ENCODE data around the gene C2CD5.
"Not testable (repeated sequence)": the region's sequence is repeated elsewhere in the genome, so short reads cannot be mapped to it uniquely, and the experiment has no call there.

Gene C2CD5

DNA sequence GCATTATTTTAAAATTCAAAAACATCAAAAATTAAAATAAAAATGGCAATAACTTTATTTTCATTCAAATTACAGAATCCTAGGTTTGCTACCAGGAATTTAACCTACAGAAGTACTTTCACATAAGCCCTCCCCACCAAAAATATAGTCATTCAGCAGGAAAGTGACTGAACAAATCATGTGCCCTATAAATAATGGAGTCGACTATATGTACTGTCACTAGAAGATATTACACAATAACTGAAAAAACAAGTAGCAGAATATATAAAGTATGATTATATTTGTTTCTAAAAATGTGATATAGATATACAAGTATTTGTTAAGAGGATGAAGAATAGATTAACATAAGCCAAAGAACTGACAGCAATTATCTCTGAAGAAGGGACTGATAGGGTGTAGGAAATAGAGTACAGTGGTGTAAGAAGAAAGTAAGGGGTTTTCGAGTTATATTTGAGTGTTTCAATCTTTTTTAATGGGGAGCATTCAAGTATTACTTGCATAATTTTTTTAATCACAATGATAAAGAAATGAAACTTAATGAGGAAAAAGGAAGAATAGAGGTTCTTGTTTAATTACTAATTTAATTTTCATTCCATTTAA, 7.9 kb downstream of the C2CD5 start:
- no peak for DNase-seq

DNA sequence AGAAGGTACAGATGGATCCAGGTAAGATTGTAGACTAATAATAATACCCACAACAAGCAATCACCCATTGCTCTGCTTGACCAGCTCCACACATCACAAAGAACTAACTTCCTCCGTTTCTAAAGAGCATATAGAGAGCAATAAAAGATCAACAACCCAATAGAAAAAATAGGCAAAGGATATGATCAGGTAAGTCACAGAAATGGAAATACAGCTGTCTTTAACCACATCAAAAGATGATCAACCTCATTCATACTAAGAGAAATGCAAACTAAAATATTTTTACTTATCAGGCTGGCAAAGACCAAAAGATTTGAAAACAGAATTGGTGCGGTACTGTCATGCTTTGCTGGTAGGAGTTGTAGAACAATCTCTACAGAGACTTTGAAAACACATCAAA, 8.9 kb downstream of the C2CD5 start:
- no peak for DNase-seq

DNA sequence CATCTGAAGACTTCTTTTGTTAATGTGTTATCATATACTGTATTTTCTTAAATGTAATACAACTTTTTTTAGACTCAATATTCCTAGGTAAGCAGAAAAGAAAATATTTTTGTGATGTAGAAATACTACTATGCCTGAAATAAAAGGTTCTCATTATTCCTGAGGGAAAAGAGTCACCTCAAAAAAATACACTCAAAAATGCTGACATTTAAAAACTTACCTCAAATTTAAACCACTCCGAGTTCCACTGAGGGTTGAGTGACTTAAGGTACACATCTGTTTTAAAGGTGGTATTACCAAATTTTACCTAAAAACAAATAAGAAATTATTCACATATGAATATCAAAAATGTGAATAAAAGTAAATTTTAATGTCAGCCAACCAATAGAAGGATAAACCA, 9.3 kb downstream of the C2CD5 start:
- no peak for DNase-seq

DNA sequence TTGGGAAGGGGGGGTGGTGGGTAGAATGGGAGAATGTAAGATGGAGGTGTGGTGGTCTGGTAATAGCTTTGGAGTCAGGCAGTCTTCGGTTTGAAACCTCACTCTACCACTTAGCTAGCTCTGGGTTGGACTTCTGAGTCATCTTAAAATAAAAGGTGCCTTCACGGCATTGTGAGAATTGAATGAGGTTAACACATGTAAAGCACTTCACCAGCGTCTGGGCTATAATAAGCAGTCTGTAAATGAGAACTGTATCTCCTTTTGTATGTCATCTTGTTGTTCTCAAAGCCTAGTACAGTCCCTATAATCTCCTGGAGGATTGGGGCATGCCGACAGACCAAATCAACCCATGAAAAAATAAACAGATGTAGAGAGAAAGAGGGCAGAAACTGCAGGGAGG, 11.2 kb downstream of the C2CD5 start:
- no peak for DNase-seq

DNA sequence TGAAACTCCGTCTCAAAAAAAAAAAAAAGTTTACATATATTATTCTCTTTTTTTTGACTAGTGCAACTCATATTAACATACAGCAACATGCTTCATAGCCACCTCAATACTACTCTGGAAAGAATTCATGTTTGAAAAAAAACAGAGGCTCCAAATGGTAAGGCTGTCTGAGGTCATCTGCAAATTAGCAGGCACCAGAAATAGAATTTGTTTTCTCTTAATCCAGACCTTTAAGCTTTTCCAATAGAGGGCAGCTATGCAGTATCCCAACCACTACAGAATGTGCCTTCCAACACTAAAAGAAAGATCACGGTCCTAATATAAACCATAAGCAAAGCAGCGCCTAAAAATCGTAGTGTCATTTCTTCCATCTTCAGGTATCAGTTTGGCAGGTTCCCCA, 12.0 kb downstream of the C2CD5 start:
- DNase-seq = no peak

DNA sequence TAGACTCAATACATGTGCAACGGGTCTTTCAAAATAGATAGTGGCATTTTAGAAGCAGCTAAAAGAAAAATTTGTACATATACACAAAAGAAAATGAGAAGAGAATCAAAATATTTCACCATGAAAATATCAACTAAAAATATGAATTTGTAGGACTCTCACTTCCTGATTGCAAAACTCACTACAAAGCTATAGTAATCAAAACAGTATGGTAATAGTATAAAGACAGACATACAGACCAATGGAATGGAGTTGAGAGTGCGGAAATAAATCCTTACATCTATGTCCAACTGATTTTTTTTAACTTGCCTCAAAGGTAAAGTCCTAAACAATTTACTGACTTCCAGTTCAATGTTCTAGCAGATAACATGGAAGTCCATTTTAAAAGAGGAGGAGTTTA, 13.1 kb downstream of the C2CD5 start:
- no peak for DNase-seq

DNA sequence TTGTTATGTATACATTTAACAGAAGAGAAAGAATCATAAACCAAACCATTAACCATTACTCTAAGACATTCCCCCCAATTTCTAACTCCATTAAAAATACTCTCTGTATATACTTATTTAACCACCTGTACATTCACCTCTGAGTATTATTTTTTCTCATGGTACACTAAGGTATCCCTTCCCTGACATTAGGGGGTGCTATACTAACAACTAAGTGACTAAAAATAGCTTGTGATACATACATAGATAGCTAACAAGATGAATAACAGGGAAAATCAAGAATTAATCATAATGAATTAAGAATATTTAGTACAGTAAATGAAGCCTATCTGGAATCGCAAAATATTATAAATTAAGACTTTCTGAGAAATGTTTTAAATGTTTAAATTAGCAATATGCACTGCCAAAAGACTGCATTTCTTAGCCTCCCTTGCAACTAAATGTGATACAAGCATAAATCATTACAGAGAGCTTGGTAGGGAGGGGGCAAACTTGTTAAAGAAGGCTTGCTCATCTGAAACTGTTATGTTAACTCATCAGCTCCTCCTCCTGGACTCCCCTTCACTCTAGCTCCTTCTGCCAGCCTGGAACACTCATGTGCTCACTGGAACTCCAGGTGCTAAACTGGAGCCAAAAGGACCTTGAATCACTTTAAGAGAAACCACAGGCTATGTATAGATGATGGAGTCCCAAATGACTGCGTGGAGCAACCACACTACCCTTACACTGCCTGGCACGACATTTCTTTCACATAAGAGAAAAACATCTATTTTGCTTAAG, 14.9 kb downstream of the C2CD5 start:
- DNase-seq = no peak

DNA sequence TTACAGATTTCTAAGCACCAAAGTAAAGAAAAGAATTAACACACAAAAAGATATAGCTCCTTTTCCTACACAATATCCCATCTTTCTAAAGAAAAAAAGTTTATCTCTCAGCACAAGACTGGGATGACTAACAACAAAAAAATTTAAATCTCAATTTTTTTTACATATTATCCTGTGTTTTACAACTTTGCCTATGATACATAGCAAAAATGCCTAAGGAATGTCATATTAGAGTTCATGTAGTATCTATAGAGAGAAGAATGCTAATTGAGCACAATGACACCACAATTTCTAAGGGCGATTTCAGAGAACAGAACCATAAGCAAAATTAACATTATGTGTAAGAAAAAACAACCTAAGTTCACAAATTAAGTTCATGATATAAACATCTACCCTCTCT, 16.3 kb downstream of the C2CD5 start:
- no peak for DNase-seq

DNA sequence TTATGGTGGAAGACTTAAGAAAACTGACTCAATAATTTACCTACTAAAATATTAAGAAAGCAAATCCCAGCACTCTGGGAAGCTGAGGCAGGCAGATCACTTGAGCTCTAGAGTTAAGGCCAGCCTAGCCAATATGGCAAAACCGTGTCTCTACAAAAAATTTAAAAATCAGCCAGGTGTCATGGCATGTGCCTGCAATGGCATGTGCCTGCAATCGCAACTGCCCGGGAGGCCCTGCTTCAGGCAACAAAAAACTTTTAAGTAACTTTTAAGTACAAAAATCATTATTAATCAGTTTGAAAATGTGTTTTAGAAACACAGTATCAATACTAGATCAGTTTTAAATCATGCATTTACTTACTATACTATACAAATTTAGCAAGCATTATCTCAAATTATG, 17.5 kb downstream of the C2CD5 start:
- no peak for DNase-seq

DNA sequence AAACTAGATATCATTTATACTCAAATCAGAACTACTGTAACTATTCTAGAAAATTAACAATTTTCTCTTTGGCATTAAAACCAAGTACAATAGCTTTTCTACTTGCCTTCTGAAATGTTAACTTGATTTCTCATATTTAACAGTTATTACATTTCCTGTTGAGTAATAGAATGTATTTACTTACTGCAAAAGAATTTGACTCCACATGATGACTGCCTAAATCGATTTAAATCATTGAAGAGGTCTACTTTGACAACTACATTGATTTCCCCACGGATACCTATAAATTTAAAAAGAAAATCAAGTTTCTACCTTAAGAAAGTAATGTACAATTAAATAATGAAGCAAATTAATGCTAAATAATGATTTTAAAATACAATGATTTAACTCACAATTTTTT, 18.9 kb downstream of the C2CD5 start:
- no peak for DNase-seq

DNA sequence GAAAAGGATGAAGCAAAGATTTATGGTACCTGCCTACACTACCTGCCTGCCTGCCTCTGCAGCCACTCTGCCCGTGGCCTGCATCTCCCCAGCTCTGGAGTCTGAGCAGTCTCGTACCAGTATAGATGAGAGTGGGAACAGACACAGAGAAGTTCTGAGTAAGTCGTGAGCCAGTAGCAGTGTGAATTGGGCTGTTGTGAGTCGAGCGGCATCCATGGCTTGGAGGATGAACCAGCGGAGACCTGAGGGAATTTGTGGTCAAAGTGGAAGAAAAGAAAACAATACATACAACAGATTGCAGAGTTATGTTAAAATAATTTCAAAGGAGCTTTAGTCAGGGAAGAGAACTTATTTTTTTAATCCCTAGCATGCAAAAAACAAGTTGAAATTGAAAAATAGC, 25.3 kb downstream of the C2CD5 start:
- DNase-seq = no peak

DNA sequence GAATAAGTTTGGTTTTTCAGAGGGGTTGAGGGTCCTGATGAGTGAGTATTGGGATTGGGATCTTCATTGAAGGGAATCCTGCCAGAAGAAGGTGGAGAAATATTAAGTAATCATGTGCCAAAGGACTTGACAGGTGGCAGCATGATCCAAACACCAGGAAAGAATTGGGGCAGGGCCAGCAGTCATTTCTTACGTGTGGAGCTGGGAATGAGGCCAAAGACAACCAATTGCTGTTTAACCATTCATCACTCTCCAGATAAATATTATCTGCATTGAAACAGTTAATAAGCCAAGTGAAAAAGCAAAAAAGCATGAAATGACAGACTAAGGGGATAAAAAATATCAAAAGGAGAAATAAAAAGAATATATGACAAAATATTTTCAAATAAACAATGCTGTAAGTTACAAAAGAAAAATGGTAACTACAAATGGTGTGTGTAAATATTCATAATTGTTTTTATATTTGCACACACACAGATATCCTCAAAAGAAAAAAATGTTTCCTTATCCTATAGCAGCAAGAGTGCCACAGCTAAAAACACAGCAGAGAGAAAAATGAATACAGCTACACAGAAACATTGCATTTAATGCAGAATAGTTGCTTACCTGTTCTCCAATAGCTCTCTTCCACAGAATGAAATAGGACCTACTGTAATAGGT, 26.2 kb downstream of the C2CD5 start:
- DNase-seq = no peak

DNA sequence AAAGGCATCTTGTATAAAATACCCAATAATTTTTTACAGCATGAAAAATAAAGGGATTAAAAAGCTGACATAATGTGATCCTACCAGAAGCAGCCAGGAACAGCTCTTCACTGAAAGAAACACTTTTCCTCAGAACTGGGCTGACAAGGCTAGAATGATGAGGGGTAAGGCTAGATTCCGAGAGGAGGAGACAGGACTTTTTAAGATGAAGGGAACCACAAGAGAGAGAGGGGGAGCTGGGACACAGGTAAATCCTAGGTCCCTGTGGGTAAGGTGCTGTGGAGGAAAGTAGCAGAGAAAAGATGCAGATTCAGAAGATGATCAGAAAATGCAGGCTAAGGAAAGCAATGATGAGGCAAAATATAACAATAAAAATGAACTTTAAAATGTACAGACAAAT, 29.5 kb downstream of the C2CD5 start:
- no peak for DNase-seq

DNA sequence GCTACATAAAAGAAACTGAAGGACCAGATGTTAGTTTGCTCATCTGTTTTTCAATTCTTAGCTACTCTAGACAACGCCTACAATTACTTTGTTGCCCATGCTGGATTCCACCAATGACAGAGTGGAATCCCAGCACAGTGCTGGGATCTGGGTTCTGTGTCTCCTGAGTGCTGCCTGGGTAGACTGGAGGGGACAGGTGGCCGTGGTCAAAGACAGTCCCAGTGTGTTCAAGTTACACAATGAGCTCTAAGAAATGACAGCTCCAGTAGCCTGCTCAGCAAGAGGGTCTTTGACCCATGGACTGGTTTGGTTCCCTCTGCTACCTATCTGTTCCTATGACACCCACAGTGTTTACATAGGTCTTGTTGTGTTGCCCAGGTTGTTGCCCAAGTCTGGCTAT, 38.5 kb downstream of the C2CD5 start:
- no peak for DNase-seq

DNA sequence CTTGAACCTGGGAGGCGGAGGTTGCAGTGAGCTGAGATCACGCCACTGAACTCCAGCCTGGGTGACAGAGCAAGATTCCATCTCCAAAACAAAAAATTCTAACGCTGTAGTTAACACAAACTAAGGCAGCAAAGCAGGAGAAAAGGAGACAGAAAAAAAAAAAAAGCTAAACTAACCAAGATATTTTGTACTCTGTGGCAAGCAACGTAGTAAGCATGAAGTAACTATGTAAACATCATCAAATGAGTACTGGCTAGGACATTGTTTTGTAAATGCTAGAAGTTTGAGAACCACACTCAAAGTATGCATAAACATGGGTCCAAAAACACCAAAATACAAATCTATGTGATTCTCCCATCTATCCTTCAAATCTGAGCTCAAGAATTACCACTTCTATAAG, 44.2 kb downstream of the C2CD5 start:
- DNase-seq = no peak

DNA sequence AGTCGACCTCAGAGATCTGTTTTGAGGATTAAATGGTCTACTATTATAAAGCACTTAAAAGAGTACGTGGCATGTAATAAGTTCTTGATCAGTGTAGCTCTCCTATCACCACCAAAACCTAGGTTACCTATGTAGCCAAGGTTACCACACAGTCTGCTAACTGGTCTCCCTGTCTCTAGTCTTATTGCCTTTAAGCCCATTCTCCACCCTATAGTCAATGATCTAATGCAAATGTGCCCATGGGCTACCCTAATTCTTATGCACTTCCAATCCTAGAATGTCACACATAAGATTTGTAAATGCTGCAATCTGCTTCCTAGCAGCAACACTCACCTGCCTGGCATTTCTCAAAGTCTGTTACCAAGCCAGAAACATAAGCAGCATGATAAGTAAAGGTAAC, 44.9 kb downstream of the C2CD5 start:
- no peak for DNase-seq

DNA sequence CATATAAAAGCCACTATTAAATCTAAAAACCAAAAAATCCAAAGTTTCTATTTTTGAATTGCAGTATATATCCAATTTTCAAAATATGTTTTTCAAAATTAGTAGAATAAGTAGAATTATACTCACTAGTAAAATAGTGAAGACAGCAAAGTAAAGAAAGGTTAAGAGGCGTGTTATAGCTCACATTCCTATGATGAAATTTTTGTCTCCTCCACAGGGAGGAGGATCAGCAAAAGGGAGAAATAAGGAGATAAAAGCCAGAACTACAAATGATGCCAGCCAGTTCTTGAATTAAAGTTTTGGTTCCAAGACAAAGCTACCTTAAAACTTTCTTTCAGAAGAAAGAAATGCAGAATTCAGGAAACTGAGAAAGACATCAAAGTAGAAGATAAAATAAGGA, 50.0 kb downstream of the C2CD5 start:
- no peak for DNase-seq

DNA sequence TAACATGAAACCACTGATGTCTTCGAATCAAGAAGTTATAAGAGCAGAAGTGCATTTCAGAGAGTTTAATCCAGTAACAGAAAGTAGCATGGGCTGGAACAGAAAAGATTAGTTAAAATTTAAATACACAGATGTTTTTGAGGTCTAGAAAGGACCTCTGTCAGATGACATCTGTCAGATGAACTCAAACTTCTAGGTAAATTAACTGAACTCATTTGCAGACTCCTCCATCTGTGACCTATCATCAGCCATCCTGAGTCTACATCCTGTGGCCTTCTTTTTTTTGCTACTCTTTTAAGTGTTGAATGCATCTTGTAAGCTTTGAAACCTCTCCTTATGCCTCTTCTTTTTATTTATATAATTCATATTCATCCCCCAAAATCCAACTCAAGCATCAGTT, 53.3 kb downstream of the C2CD5 start:
- no peak for DNase-seq

DNA sequence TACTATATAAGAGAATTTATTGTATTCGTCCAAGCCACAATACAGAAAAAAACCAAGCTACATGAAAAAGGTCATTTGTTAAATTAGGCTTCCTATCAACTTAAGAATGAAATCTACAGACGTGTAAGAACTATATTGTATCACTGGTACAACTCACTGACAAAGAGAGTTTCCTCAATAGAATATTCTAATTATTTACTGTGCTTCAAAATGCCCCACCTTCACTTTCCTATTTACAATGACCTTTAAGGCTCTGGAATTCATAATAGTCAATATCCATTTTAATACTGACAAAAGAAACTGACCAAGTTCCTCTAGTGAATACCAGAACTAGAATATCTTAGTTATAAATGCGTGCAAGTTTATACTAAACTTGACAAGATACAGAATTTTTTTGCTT, 55.9 kb downstream of the C2CD5 start:
- DNase-seq = no peak

DNA sequence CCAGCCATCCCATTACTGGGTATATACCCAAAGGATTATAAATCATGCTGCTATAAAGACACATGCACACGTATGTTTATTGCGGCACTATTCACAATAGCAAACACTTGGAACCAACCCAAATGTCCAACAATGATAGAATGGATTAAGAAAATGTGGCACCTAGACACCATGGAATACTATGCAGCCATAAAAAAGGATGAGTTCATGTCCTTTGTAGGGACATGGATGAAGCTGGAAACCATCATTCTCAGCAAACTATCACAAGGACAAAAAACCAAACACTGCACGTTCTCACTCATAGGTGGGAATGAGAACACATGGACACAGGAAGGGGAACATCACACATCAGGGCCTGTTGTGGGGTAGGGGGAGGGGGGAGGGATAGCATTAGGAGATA, 56.7 kb downstream of the C2CD5 start:
- DNase-seq = not testable (repeated sequence)

DNA sequence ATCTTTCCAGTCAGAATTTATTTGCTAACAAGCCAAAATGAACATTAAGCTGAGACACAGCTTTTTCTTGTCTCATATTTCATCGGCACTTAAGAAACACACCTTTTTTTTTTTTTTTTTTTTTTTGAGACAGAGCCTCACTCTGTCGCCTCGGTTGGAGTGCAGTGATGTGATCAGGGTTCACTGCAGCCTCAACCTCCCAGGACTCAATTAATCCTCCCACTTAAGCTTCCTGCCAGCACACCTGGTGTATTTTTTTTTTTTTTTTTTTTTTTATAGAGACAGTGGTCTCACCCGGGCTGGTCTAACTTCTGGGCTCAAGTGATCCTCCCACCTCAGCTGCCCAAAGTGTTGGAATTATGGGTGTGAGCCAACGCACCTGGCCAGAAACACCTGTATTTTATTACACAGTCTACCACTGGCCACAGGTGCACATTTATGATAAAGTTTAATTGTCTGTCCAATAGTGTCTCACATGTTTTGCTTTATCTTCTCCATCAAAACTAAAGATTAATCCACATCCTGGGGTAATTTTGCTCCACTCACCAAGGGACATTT, 62.7 kb downstream of the C2CD5 start:
- no peak for DNase-seq

DNA sequence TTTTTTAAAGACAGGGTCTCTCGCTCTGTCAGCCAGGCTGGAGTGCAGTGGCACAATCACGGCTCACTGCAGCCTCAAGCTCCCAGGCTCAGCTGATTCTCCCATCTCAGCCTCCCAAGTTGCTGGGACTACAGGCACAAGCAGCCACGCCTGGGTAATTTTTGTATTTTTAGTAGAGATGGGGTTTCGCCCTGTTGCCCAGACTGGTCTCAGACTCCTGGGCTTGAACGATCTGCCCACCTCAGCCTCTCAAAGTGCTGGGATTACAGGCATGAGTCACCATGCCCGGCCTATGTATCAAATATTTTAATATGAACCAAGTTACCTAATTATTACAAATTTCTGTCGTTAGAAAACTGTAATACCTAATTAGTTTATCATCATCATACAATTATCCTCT, 63.5 kb downstream of the C2CD5 start:
- DNase-seq = not testable (repeated sequence)

DNA sequence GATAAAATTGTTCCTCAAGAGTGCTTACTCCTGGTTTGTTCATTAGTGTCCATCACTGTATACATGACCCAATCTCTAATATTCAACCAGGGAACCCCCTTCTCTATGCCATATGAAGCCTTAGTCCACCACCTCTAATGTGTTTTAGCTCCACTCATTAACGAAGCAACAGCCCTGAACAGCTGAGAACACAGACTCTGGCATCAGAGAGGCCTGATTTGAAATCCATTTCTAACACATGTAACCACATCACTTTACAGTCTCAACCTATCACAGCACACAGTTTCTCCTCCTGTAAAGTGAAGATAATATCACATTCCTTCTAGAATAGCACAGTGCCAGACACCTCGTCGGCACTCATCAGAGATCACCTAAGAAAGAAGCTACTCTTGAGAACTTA, 64.3 kb downstream of the C2CD5 start:
- no peak for DNase-seq

DNA sequence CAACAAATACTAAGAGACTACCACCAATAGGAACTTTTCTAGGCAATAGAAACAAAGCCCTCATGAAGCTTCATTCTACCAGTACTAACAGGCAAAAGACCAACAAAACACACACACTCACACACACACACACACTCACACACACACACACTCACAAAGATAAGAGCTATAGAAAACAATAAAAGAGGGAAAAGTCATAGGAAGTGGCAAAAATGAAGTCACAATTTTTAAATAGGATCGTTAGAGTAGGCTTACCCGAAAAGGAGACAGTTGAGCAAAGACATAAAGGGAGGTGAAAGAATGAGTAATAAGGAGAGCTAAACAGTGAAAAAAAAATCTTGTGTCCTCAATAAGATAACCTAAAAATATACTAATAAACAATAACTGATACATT, 66.5 kb downstream of the C2CD5 start:
- no peak for DNase-seq

Data from left hindlimb (tissue), 1 donor.